PC-9 (cell line): ENCODE measurements around the gene UBN1. TPM values are rescaled to one million over a fixed set of nuclear protein-coding genes. Genes with fewer than 3 reads are reported as not detected.

Experiments used
- BruUV-seq: library from RNA; stranded (reverse); fragments of 400-500 nt; replicated peaks from 2 replicates; lab custom pipeline; 2021; lab: Mats Ljungman, UMichigan
- CTCF ChIA-PET: fragments of 300-600 bp; sonication (Branson Sonifier 250); formaldehyde crosslinking; loops from one replicate; lab custom pipeline; 2022; ENCODE audit warnings: antibody characterized with exemption; lab: Charles Lee
- POLR2A ChIA-PET: fragments of 300-600 bp; sonication (Branson Sonifier 250); formaldehyde crosslinking; loops from one replicate; lab custom pipeline; 2022; ENCODE audit warnings: antibody characterized with exemption; ENCODE audit not compliant: unreplicated experiment; lab: Charles Lee
- DNase-seq, 2 experiments: peaks; one replicate each; pipeline versions ENCODE4 v3.0.0 to v3.0.0-alpha.2; 2015 to 2022; ENCODE audit warnings: mixed read lengths in 1 of 2
- H2AFZ ChIP-seq: fragments of 200-600 bp; sonication (generic); 2 replicates; pipeline ENCODE4 v1.8.1; 2017; ENCODE audit warnings: antibody characterized with exemption
- H3F3A ChIP-seq: fragments of 200-600 bp; sonication (generic); 2 replicates; pipeline ENCODE4 v1.8.1; 2017; ENCODE audit warnings: antibody characterized with exemption, mild to moderate bottlenecking, low read depth; ENCODE audit not compliant: insufficient read depth
- H3K27ac ChIP-seq: fragments of 200-600 bp; sonication (generic); 2 replicates; pipeline ENCODE4 v1.6.1; 2016; ENCODE audit warnings: mixed run types
- H3K27me3 ChIP-seq: fragments of 200-600 bp; sonication (generic); 2 replicates; pipeline ENCODE4 v1.6.1; 2016; ENCODE audit warnings: low read depth, mixed run types; ENCODE audit not compliant: insufficient read depth
- H3K36me3 ChIP-seq: fragments of 200-600 bp; sonication (generic); 2 replicates; pipeline ENCODE4 v1.6.1; 2016; ENCODE audit warnings: low read depth, mixed run types
- H3K4me1 ChIP-seq: fragments of 200-600 bp; sonication (generic); replicated peaks from 2 replicates; pipeline ENCODE4 v1.6.1; 2016; ENCODE audit warnings: mixed run types; ENCODE audit not compliant: insufficient read depth
- H3K4me2 ChIP-seq: fragments of 200-600 bp; sonication (generic); 2 replicates; pipeline ENCODE4 v1.6.1; 2017; ENCODE audit warnings: mixed run types
- H3K4me3 ChIP-seq: fragments of 200-600 bp; sonication (generic); 2 replicates; pipeline ENCODE4 v1.6.1; 2016; ENCODE audit warnings: mixed run types
- H3K79me2 ChIP-seq: fragments of 200-600 bp; sonication (generic); 2 replicates; pipeline ENCODE4 v1.6.1; 2017; ENCODE audit warnings: low read depth, mixed run types
- H3K9me2 ChIP-seq: fragments of 200-600 bp; sonication (generic); 2 replicates; pipeline ENCODE4 v1.8.1; 2017; ENCODE audit warnings: mild to moderate bottlenecking; ENCODE audit not compliant: insufficient read depth
- H3K9me3 ChIP-seq: fragments of 200-600 bp; sonication (generic); 2 replicates; pipeline ENCODE4 v1.8.1; 2016; ENCODE audit warnings: low read depth; ENCODE audit not compliant: insufficient read depth
- H4K20me1 ChIP-seq: fragments of 200-600 bp; sonication (generic); 2 replicates; pipeline ENCODE4 v1.8.1; 2017; ENCODE audit not compliant: insufficient read depth
- EZH2 ChIP-seq: fragments of 200-600 bp; sonication (generic); IDR thresholded peaks from 2 replicates; pipeline ENCODE4 v1.8.0; 2017; ENCODE audit warnings: antibody characterized with exemption, low read depth
- intact Hi-C: fragments of 100-400 bp; cut with micrococcal nuclease; formaldehyde crosslinking; loops from one replicate; pipeline ENCODE4 v1.10.0; 2022; ENCODE audit not compliant: unreplicated experiment
- total RNA-seq: library from RNA; stranded (reverse); gene quantifications from 2 replicates; pipeline ENCODE4 v1.2.3, GENCODE V29; 2021
- TF ChIP-seq, protein P1 (sequence below): fragments of 200-600 bp; sonication (generic); conservative IDR thresholded peaks from 2 replicates; pipeline ENCODE4 v1.6.1; 2017; ENCODE audit warnings: mixed run types, antibody characterized with exemption, mild to moderate bottlenecking, moderate library complexity

The UBN1 gene
- total RNA-seq, 1 experiment from 2014 or later = 44.1 TPM

DNA sequence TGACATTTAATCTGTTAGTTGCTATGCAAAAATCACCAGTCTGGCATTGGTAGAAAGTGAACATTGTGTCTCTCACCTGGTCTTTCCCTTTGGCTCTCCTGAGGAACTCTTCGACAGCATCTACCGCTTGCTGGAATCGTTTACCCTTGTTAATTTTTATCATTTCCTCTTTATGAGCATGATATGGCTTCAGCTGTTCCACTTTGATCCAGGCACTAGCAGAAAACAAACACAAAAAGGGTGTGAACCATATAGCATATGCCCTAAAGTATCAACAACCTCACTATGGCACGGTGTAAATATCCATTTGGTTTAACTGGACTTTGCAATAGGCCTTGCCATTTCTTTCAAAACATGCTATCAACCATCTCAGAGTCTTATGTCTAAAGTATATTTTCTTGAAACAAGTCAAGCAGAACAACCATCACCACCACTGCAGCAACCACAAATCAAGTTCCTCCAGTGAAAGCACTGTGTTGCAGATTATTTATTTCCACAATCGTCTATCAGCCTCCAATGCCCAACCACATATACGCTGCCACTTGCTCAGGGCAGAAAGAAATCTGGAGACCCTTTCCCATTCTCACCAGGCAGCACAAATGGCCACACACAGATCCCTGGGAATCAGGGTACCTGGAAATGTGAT is 14.5 kb upstream of the UBN1 start:
- no peak overlapping the region for H3K27ac ChIP-seq
- intact Hi-C loops = no loop called here
- H3K27me3 ChIP-seq = no peaks in the 10 kb centered on the region
- no peaks in the 10 kb centered on the region for H3K9me2 ChIP-seq
- no peak overlapping the region for H3K4me2 ChIP-seq
- H4K20me1 ChIP-seq = peaks cover 13% of the 10 kb centered on the region
- ChIA-PET POLR2A (no interaction called here), CTCF (no interaction called here)
- BruUV-seq = no TSS peak
- H3K79me2 ChIP-seq = no peaks in the 10 kb centered on the region
- no peaks in the 10 kb centered on the region for H3K4me1 ChIP-seq
- peaks cover 11% of the 10 kb centered on the region; the same call in 1 of the 2 replicates for H3F3A ChIP-seq
- H3K36me3 ChIP-seq = peaks cover 44% of the 10 kb centered on the region
- TF ChIP-seq, protein P1, sequence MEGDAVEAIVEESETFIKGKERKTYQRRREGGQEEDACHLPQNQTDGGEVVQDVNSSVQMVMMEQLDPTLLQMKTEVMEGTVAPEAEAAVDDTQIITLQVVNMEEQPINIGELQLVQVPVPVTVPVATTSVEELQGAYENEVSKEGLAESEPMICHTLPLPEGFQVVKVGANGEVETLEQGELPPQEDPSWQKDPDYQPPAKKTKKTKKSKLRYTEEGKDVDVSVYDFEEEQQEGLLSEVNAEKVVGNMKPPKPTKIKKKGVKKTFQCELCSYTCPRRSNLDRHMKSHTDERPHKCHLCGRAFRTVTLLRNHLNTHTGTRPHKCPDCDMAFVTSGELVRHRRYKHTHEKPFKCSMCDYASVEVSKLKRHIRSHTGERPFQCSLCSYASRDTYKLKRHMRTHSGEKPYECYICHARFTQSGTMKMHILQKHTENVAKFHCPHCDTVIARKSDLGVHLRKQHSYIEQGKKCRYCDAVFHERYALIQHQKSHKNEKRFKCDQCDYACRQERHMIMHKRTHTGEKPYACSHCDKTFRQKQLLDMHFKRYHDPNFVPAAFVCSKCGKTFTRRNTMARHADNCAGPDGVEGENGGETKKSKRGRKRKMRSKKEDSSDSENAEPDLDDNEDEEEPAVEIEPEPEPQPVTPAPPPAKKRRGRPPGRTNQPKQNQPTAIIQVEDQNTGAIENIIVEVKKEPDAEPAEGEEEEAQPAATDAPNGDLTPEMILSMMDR = no peak
- no peak for TF ChIP-seq EZH2
- no peaks in the 10 kb centered on the region for H3K9me3 ChIP-seq
- H2AFZ ChIP-seq = no peak overlapping the region
- H3K4me3 ChIP-seq = no peak overlapping the region
- DNase-seq = no peak

- no peak for TF ChIP-seq EZH2
- TF ChIP-seq, protein P1 = no peak
- no peak overlapping the region for H3K27ac ChIP-seq
- peaks cover 10% of the 10 kb centered on the region for H4K20me1 ChIP-seq
- DNase-seq = no peak
- intact Hi-C loops = no loop called here
- peaks cover 43% of the 10 kb centered on the region for H3K36me3 ChIP-seq
- ChIA-PET POLR2A (interaction anchor here (0.6 kb wide), 2 partner anchors 43 to 386 kb away, joined by 5 to 7 read pairs; no protein-coding TSS in a partner anchor), CTCF (interaction anchor here (0.6 kb wide), 1 partner anchor 285 kb away, joined by 8 read pairs; no protein-coding TSS in a partner anchor)
- H3K4me2 ChIP-seq = no peak overlapping the region
- H3K9me2 ChIP-seq = no peaks in the 10 kb centered on the region
- no peaks in the 10 kb centered on the region for H3K9me3 ChIP-seq
- BruUV-seq = no TSS peak
- H3F3A ChIP-seq = peaks cover 11% of the 10 kb centered on the region; the same call in 1 of the 2 replicates
- no peak overlapping the region for H2AFZ ChIP-seq
- H3K27me3 ChIP-seq = no peaks in the 10 kb centered on the region
- H3K4me1 ChIP-seq = no peaks in the 10 kb centered on the region
- H3K4me3 ChIP-seq = no peak overlapping the region
- H3K79me2 ChIP-seq = no peaks in the 10 kb centered on the region
Measured at GRCh38 chr16:4833584-4833983, 13.7 kb upstream of the UBN1 start.

DNA sequence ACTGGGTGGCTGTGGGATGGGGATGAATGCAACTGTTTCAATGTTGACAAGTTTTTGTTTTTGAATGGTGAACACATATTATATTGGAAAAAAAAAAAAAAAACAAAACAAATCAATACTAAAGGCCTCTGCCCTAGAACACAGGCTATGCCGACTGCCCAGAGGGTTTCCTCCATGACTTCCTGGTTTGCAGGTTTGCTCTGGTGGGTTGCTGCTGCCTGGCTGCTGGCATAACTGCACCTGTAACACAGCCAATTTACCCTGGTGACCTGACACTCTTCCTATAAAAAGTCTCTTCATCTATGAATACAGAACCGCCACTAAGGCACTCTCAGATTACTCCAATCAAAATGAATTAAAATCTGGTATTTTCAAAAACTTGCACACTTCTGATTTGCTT is 10.6 kb upstream of the UBN1 start:
- Histone ChIP-seq H3K27ac (no peak overlapping the region), H3K4me3 (no peak overlapping the region), H3K9me3 (no peaks in the 10 kb centered on the region), H2AFZ (no peak overlapping the region), H3K9me2 (no peaks in the 10 kb centered on the region), H4K20me1 (peaks cover 12% of the 10 kb centered on the region), H3K79me2 (no peaks in the 10 kb centered on the region), H3K27me3 (no peaks in the 10 kb centered on the region), H3K4me2 (no peak overlapping the region), H3F3A (peaks cover 18% of the 10 kb centered on the region; the same call in 1 of the 2 replicates), H3K36me3 (peaks cover 46% of the 10 kb centered on the region), H3K4me1 (no peaks in the 10 kb centered on the region)
- ChIA-PET POLR2A (no interaction called here), CTCF (no interaction called here)
- BruUV-seq = no TSS peak
- no peak for DNase-seq
- intact Hi-C loops = no loop called here
- TF ChIP-seq, protein P1 = no peak
- no peak for TF ChIP-seq EZH2
